AG09309 (cell line): ENCODE data around the gene FCN3.
"Not testable (repeated sequence)": the region's sequence is repeated elsewhere in the genome, so short reads cannot be mapped to it uniquely, and the experiment has no call there.

Source experiments
- DNase-seq: peaks from one replicate; pipeline ENCODE4 v3.0.0-alpha.2; 2010; ENCODE audit warnings: low read depth
- H3K4me3 ChIP-seq: 2 replicates; pipeline ENCODE4 v1.5.1; 2011; ENCODE audit warnings: mild to moderate bottlenecking, low read depth, low read length, moderate library complexity; ENCODE audit not compliant: control insufficient read depth
- CTCF ChIP-seq: IDR thresholded peaks from 2 replicates; pipeline ENCODE4 v1.5.1; 2011; ENCODE audit warnings: mild to moderate bottlenecking, low read depth, low read length, inconsistent platforms; ENCODE audit not compliant: insufficient read depth, control insufficient read depth; ENCODE audit errors: missing control alignments

FCN3 gene

GRCh38 chr1:27388337-27389005 lies 13.8 kb upstream of the FCN3 start:
- no peak overlapping the region for H3K4me3 ChIP-seq
- DNase-seq, result no peak
- peak; percentile 84 for TF ChIP-seq CTCF

GRCh38 chr1:27384797-27385196 lies 10.2 kb upstream of the FCN3 start:
- not testable (repeated sequence) for DNase-seq, H3K4me3 ChIP-seq

GRCh38 chr1:27383661-27384060 lies 9.0 kb upstream of the FCN3 start:
- H3K4me3 ChIP-seq, result no peak overlapping the region
- no peak for DNase-seq
- no peak for TF ChIP-seq CTCF

GRCh38 chr1:27383039-27383605 lies 8.5 kb upstream of the FCN3 start, which contains the start of gene CD164L2:
Gene CD164L2 (minus strand): TSS chr1:27383333. CDS start chr1:27383239, 94 bp downstream.
- no peak for DNase-seq
- no peak for TF ChIP-seq CTCF
- H3K4me3 ChIP-seq, result no peak within 1 kb of the TSS

GRCh38 chr1:27381969-27382762 lies 7.5 kb upstream of the FCN3 start:
- no peak for TF ChIP-seq CTCF
- no peak for DNase-seq
- no peak overlapping the region for H3K4me3 ChIP-seq

GRCh38 chr1:27380766-27381733 lies 6.4 kb upstream of the FCN3 start:
- DNase-seq, result no peak
- H3K4me3 ChIP-seq, result no peak overlapping the region
- no peak for TF ChIP-seq CTCF
